ENCODE data around the gene IGIP.

Gene IGIP

GRCh38 chr5:140162275-140162674 is 36.5 kb downstream of the IGIP start:
- no peak for TF ChIP-seq CTCF (IDR thresholded peaks at IDR 0.05)

GRCh38 chr5:140162781-140163180 is 37.0 kb downstream of the IGIP start:
- TF ChIP-seq CTCF (IDR thresholded peaks at IDR 0.05): no peak

GRCh38 chr5:140165101-140165922 is 39.6 kb downstream of the IGIP start:
- TF ChIP-seq CTCF (IDR thresholded peaks at IDR 0.05): no peak

- TF ChIP-seq CTCF (IDR thresholded peaks at IDR 0.05): no peak
These were observed 40.2 kb downstream of the IGIP start for GRCh38 chr5:140165923-140166270.

GRCh38 chr5:140166911-140167310 is 41.2 kb downstream of the IGIP start:
- no peak for TF ChIP-seq CTCF (IDR thresholded peaks at IDR 0.05)

- TF ChIP-seq CTCF (IDR thresholded peaks at IDR 0.05): no peak
These were observed 42.6 kb downstream of the IGIP start for GRCh38 chr5:140168371-140168770.

- TF ChIP-seq CTCF (IDR thresholded peaks at IDR 0.05): no peak
These were observed 43.7 kb downstream of the IGIP start for GRCh38 chr5:140169410-140169809.

GRCh38 chr5:140172483-140172882 is 46.7 kb downstream of the IGIP start:
- TF ChIP-seq CTCF (IDR thresholded peaks at IDR 0.05): no peak

Data from LNCAP (cell line).